GM23248 (cell line): ENCODE results near the gene ELMO3.

ENCODE experiments used
- EZH2 ChIP-seq: fragments of 200-600 bp; sonication (generic); IDR thresholded peaks from 2 replicates; pipeline ENCODE4 v1.6.1; 2018; ENCODE audit warnings: antibody characterized with exemption, mild to moderate bottlenecking; ENCODE audit not compliant: insufficient read depth, poor library complexity, severe bottlenecking
- EZH2phosphoT487 ChIP-seq: fragments of 200-600 bp; sonication (generic); IDR thresholded peaks from 2 replicates; pipeline ENCODE4 v1.6.1; 2018; ENCODE audit warnings: antibody characterized with exemption, moderate library complexity, mild to moderate bottlenecking, low read depth; ENCODE audit not compliant: insufficient read depth

- TF ChIP-seq EZH2, result no peak
- no peak for TF ChIP-seq EZH2phosphoT487
Observed at GRCh38 chr16:67246756-67247191, 47.8 kb downstream of the ELMO3 start.
